Measurements from ENCODE around the gene CDX4.

The CDX4 gene

GRCh38 chrX:73401591-73402266, 45.1 kb upstream of the CDX4 start:
- DNase-seq (ENCODE audit: low read depth in 1 of 2, low spot score in 1 of 2): no peak
- Histone ChIP-seq H3K27me3 (ENCODE audit: insufficient read depth, poor library complexity, severe bottlenecking) (no peaks in the 10 kb centered on the region), H3K27ac (replicated peaks) (no peak overlapping the region), H3K4me3 (replicated peaks; ENCODE audit: insufficient read depth, low read length) (no peak overlapping the region)
- TF ChIP-seq SPI1 (IDR thresholded peaks at IDR 0.05; ENCODE audit: borderline replicate concordance, low read depth) (no peak), CTCF (IDR thresholded peaks at IDR 0.05; ENCODE audit: insufficient read depth, low read length) (no peak), POLR2AphosphoS5 (IDR thresholded peaks at IDR 0.05; ENCODE audit: low read depth) (no peak), GABPA (IDR thresholded peaks at IDR 0.05; ENCODE audit: low read depth) (no peak), REST (IDR thresholded peaks at IDR 0.05; ENCODE audit: insufficient replicate concordance, low read depth) (no peak)

- H3K27ac ChIP-seq (replicated peaks): no peak overlapping the region
- no peak for DNase-seq (ENCODE audit: low read depth in 1 of 2, low spot score in 1 of 2)
- no peak overlapping the region for H3K4me3 ChIP-seq (replicated peaks; ENCODE audit: insufficient read depth, low read length)
- H3K27me3 ChIP-seq (ENCODE audit: insufficient read depth, poor library complexity, severe bottlenecking): peaks cover 3% of the 10 kb centered on the region
- TF ChIP-seq SPI1 (IDR thresholded peaks at IDR 0.05; ENCODE audit: borderline replicate concordance, low read depth) (no peak), GABPA (IDR thresholded peaks at IDR 0.05; ENCODE audit: low read depth) (no peak), CTCF (IDR thresholded peaks at IDR 0.05; ENCODE audit: insufficient read depth, low read length) (no peak), REST (IDR thresholded peaks at IDR 0.05; ENCODE audit: insufficient replicate concordance, low read depth) (no peak), POLR2AphosphoS5 (IDR thresholded peaks at IDR 0.05; ENCODE audit: low read depth) (no peak)
Observed at GRCh38 chrX:73412930-73413329, 33.9 kb upstream of the CDX4 start.

- TF ChIP-seq CTCF (IDR thresholded peaks at IDR 0.05; ENCODE audit: insufficient read depth, low read length): no peak
- no peak for TF ChIP-seq SPI1 (IDR thresholded peaks at IDR 0.05; ENCODE audit: borderline replicate concordance, low read depth)
- TF ChIP-seq REST (IDR thresholded peaks at IDR 0.05; ENCODE audit: insufficient replicate concordance, low read depth): no peak
- no peak for TF ChIP-seq POLR2AphosphoS5 (IDR thresholded peaks at IDR 0.05; ENCODE audit: low read depth)
- TF ChIP-seq GABPA (IDR thresholded peaks at IDR 0.05; ENCODE audit: low read depth): no peak
- H3K27me3 ChIP-seq (ENCODE audit: insufficient read depth, poor library complexity, severe bottlenecking): peaks cover 6% of the 10 kb centered on the region
- no peak for DNase-seq (ENCODE audit: low read depth in 1 of 2, low spot score in 1 of 2)
- no peak overlapping the region for H3K27ac ChIP-seq (replicated peaks)
- no peak overlapping the region for H3K4me3 ChIP-seq (replicated peaks; ENCODE audit: insufficient read depth, low read length)
Observed at GRCh38 chrX:73447311-73447794, 500 bp downstream of the CDX4 start.

All from HL-60 (cell line).